GM10266 (cell line): ENCODE measurements around the gene ZNF592.

Source experiments
- DNase-seq: peaks from one replicate; pipeline ENCODE4 v3.0.0; 2012; ENCODE audit errors: extremely low spot score
- CTCF ChIP-seq: IDR thresholded peaks from 2 replicates; pipeline ENCODE4 v1.5.1; 2012; ENCODE audit warnings: mild to moderate bottlenecking, low read depth; ENCODE audit not compliant: control insufficient read depth, insufficient read depth; ENCODE audit errors: missing control alignments

The ZNF592 gene

DNA sequence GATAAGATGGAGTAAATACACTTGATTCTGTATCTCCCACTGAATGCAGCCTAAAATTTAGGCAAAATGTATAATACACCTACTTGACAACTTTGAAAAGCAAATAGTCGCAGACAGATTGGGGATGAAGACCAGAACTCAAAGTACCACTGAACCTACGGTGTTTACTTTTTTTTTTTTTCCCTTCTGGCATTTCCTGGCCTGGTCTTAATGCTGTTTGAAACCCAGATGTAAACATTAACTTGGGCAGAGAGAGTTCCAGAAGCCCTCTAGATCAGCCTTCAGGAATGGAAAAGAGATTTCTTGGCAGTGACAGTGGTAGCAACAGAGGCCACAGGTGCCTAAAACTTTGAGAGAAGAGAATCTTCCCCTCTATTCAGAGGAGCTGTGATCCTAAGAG is 96.6 kb downstream of the ZNF592 start:
- DNase-seq: no peak
- no peak for TF ChIP-seq CTCF

DNA sequence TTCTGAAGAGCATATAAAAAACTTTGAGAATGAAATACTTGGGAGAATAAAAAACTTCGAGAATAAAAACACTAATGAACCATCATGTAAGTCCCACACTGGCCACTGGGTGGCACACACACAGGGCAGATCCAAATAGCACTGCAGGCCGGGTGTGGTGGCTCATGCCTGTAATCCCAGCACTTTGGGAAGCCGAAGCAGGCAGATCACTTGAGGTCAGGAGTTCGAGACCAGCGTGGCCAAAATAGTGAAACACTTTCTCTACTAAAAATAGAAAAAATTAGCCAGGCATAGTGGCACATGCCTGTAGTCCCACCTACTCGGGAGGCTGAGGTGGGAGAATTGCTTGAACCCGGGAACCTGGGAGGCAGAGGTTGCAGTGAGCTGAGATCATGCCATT is 97.2 kb downstream of the ZNF592 start:
- peak; percentile 58 for DNase-seq
- TF ChIP-seq CTCF: peak; percentile 64

- no peak for DNase-seq
- no peak for TF ChIP-seq CTCF
Observed at GRCh38 chr15:84846269-84846668, 97.9 kb downstream of the ZNF592 start.

GRCh38 chr15:84847382-84847781 is 99.0 kb downstream of the ZNF592 start:
- no peak for TF ChIP-seq CTCF
- DNase-seq: no peak

GRCh38 chr15:84852212-84852611 is 103.8 kb downstream of the ZNF592 start:
- TF ChIP-seq CTCF: no peak
- no peak for DNase-seq

GRCh38 chr15:84855136-84855535 is 106.7 kb downstream of the ZNF592 start:
- DNase-seq: no peak
- no peak for TF ChIP-seq CTCF

DNA sequence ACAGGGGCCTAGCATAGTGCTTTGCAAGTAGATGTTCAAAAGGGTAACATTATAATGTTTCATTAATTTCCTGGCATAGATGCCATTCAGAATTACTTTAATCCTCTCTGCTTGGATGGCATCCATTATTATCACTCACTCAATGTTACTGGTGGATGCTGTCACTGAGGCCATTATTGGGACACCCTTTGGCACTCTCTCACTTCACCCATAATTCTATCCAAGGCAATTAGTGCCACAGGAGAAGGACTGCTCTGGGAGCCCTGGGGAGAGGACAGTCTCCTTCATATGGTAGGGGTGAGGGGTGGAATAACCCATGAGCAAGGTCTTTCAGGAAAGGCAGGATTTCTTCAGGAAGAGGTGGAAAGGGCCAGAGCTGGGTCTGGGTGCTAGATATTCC is 107.4 kb downstream of the ZNF592 start:
- no peak for DNase-seq
- TF ChIP-seq CTCF: no peak
